H1 (cell line): ENCODE results near the gene CAPG.
A peak's percentile ranks its signal among the peaks of the same experiment; 100 is the strongest.

Source experiments
- ASH2L ChIP-seq: fragments of 200-600, 300-600 bp; sonication (generic); IDR thresholded peaks from one replicate; pipeline ENCODE4 v1.7.1; 2017; ENCODE audit warnings: low read length
- BCL11A ChIP-seq, 2 experiments: IDR thresholded peaks; one replicate each; pipeline ENCODE4 v1.6.1; 2011; ENCODE audit warnings: low read depth in 2 of 2, low read length in 2 of 2, mild to moderate bottlenecking in 2 of 2
- CHD1 ChIP-seq: IDR thresholded peaks from 2 replicates; pipeline ENCODE4 v1.6.1; 2012; ENCODE audit warnings: low read depth, low read length, improper control_type of control experiment
- CTCF ChIP-seq, 3 experiments: IDR thresholded peaks; 1 replicate in 2 of 3; 2 replicates in 1 of 3; pipeline versions ENCODE4 v1.5.1 to v1.6.1; 2011; ENCODE audit warnings: low read length in 3 of 3, mild to moderate bottlenecking in 3 of 3, inconsistent platforms in 2 of 3, low read depth in 1 of 3, moderate library complexity in 1 of 3; ENCODE audit not compliant: insufficient read depth in 1 of 3; ENCODE audit errors: control extremely low read depth in 1 of 3
- EZH2 ChIP-seq: fragments of 200-600 bp; sonication (generic); IDR thresholded peaks from 2 replicates; pipeline ENCODE4 v1.7.1; 2012; ENCODE audit warnings: low read depth, mild to moderate bottlenecking, moderate library complexity, low read length, inconsistent platforms; ENCODE audit not compliant: severe bottlenecking
- GABPA ChIP-seq: IDR thresholded peaks from 2 replicates; pipeline ENCODE4 v1.6.1; 2011; ENCODE audit warnings: mild to moderate bottlenecking, low read length, moderate library complexity, borderline replicate concordance; ENCODE audit not compliant: insufficient read depth
- POLR2A ChIP-seq, 2 experiments: IDR thresholded peaks; 1 replicate in 1 of 2; 2 replicates in 1 of 2; pipeline ENCODE4 v1.6.1; 2011; ENCODE audit warnings: low read depth in 2 of 2, low read length in 2 of 2, mild to moderate bottlenecking in 2 of 2; ENCODE audit errors: control extremely low read depth in 1 of 2
- POLR2AphosphoS5 ChIP-seq: IDR thresholded peaks from 2 replicates; pipeline ENCODE4 v1.6.1; 2011; ENCODE audit warnings: low read depth, low read length
- TEAD4 ChIP-seq: IDR thresholded peaks from 2 replicates; pipeline ENCODE4 v1.6.1; 2012; ENCODE audit warnings: low read depth, low read length, inconsistent platforms, mixed read lengths

- peak; percentile 55 for TF ChIP-seq ASH2L
- no peak for TF ChIP-seq CTCF (IDR thresholded peaks at IDR 0.05; ENCODE audit: control extremely low read depth in 1 of 3, insufficient read depth in 1 of 3, low read depth in 1 of 3, low read length in 3 of 3)
- no peak for TF ChIP-seq BCL11A (IDR thresholded peaks at IDR 0.05; ENCODE audit: low read depth in 2 of 2, low read length in 2 of 2)
- no peak for TF ChIP-seq EZH2
- TF ChIP-seq TEAD4: peak; percentile 76
- no peak for TF ChIP-seq CHD1
- no peak for TF ChIP-seq POLR2AphosphoS5
- TF ChIP-seq POLR2A (IDR thresholded peaks at IDR 0.05; ENCODE audit: control extremely low read depth in 1 of 2, low read depth in 2 of 2, low read length in 2 of 2): no peak
- no peak for TF ChIP-seq GABPA
These were observed 20.8 kb upstream of the CAPG start for GRCh38 chr2:85430752-85431569.
